NT2/D1 (cell line): ENCODE measurements around the gene TIMD4.
"Not testable (repeated sequence)": the region's sequence is repeated elsewhere in the genome, so short reads cannot be mapped to it uniquely, and the experiment has no call there.

ENCODE experiments used
- DNase-seq: peaks from one replicate; pipeline ENCODE4 v3.0.0-alpha.2; 2011; ENCODE audit warnings: low read depth, low spot score
- H3K27me3 ChIP-seq: 2 replicates; pipeline ENCODE4 v1.6.0; 2011; ENCODE audit warnings: mild to moderate bottlenecking; ENCODE audit not compliant: insufficient read length, insufficient read depth
- H3K36me3 ChIP-seq: 2 replicates; pipeline ENCODE4 v1.6.1; 2011; ENCODE audit warnings: mild to moderate bottlenecking, low read length, mixed read lengths; ENCODE audit not compliant: insufficient read depth, insufficient read length
- H3K4me1 ChIP-seq: 2 replicates; pipeline ENCODE4 v1.5.1; 2011; ENCODE audit not compliant: insufficient read depth, insufficient read length
- H3K4me3 ChIP-seq: 2 replicates; pipeline ENCODE4 v1.5.1; 2011; ENCODE audit warnings: low read depth; ENCODE audit not compliant: insufficient read length
- H3K9ac ChIP-seq: 2 replicates; pipeline ENCODE4 v1.6.0; 2011; ENCODE audit warnings: low read depth; ENCODE audit not compliant: insufficient read length
- H3K9me3 ChIP-seq: 2 replicates; pipeline ENCODE4 v1.5.1; 2011; ENCODE audit warnings: mild to moderate bottlenecking, low read length; ENCODE audit not compliant: insufficient read depth
- SUZ12 ChIP-seq: IDR thresholded peaks from 2 replicates; pipeline ENCODE4 v1.6.1; 2011; ENCODE audit not compliant: insufficient read length, insufficient read depth; ENCODE audit errors: extremely low read depth
- YY1 ChIP-seq: IDR thresholded peaks from 2 replicates; pipeline ENCODE4 v1.6.1; 2011; ENCODE audit not compliant: insufficient read length, insufficient read depth
- ZNF274 ChIP-seq: IDR thresholded peaks from 2 replicates; pipeline ENCODE4 v1.6.1; 2011; ENCODE audit warnings: mild to moderate bottlenecking, low read depth, low read length

Gene TIMD4

DNA sequence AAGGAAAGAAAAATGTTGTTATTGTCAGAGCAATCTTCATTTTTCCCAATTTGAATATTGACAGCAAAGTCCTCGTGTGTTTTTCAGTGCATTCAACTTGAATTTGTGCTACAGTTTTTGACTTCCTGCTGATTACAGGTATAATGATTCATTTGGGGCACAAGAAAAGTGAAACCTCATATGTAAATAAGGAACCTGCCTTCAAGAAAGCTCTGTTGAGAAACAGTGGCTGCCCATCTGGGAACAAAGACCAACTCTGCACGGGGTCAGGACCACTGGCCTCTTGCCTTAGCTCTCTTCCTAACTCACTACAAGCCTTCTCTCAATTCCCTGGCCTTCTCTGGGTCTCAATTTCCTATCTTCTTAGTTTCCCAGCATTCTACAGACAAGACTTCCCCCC is 21.0 kb downstream of the TIMD4 start:
- no peaks in the 10 kb centered on the region for H3K27me3 ChIP-seq
- no peak for DNase-seq
- TF ChIP-seq SUZ12 (no peak), YY1 (no peak), ZNF274 (no peak)
- 0 out of 2 replicates have a peak, but pooled peaks cover 9% of the 10 kb centered on the region for H3K9me3 ChIP-seq
- no peak overlapping the region for H3K4me3 ChIP-seq
- H3K4me1 ChIP-seq, result no peaks in the 10 kb centered on the region
- no peaks in the 10 kb centered on the region for H3K36me3 ChIP-seq
- no peak overlapping the region for H3K9ac ChIP-seq

GRCh38 chr5:156940462-156940861 is 22.6 kb downstream of the TIMD4 start:
- not testable (repeated sequence) for DNase-seq

DNA sequence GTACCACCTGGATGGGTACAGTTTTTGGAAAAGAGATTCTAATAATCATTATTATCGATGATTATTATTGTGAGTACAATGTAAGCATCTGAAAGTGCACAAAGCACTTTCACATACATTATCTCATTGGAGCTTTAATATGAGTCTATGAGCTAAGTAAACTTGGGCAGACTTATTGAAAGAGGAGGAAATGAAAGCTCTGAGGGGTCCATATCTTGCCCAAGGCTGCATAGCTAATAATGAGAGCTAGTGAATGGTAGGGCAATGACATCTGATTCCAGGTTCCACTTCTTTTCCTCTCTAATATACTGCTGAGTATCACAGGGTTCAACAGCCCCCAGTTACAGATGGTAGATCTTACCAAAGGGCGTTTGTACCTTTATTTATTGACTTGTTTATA is 26.1 kb downstream of the TIMD4 start:
- Histone ChIP-seq H3K9me3 (0 out of 2 replicates have a peak, but pooled peaks cover 9% of the 10 kb centered on the region), H3K4me1 (no peaks in the 10 kb centered on the region), H3K27me3 (no peaks in the 10 kb centered on the region), H3K9ac (no peak overlapping the region), H3K36me3 (no peaks in the 10 kb centered on the region), H3K4me3 (no peak overlapping the region)
- no peak for DNase-seq
- TF ChIP-seq SUZ12 (no peak), YY1 (no peak), ZNF274 (no peak)

More at GRCh38 chr5:156940462-156940861, 22.6 kb downstream of the TIMD4 start:
- H3K36me3 ChIP-seq, H3K9ac ChIP-seq, H3K9me3 ChIP-seq, H3K27me3 ChIP-seq, H3K4me3 ChIP-seq, H3K4me1 ChIP-seq: not testable (repeated sequence)

- H3K4me3 ChIP-seq, result no peak overlapping the region
- no peaks in the 10 kb centered on the region for H3K4me1 ChIP-seq
- no peaks in the 10 kb centered on the region for H3K36me3 ChIP-seq
- TF ChIP-seq ZNF274, result no peak
- no peak for TF ChIP-seq SUZ12
- TF ChIP-seq YY1, result no peak
- peaks cover 8% of the 10 kb centered on the region; the same call in 1 of the 2 replicates for H3K9me3 ChIP-seq
- DNase-seq, result no peak
- H3K27me3 ChIP-seq, result no peaks in the 10 kb centered on the region
- no peak overlapping the region for H3K9ac ChIP-seq
These were observed 28.4 kb downstream of the TIMD4 start for GRCh38 chr5:156934450-156935211.

DNA sequence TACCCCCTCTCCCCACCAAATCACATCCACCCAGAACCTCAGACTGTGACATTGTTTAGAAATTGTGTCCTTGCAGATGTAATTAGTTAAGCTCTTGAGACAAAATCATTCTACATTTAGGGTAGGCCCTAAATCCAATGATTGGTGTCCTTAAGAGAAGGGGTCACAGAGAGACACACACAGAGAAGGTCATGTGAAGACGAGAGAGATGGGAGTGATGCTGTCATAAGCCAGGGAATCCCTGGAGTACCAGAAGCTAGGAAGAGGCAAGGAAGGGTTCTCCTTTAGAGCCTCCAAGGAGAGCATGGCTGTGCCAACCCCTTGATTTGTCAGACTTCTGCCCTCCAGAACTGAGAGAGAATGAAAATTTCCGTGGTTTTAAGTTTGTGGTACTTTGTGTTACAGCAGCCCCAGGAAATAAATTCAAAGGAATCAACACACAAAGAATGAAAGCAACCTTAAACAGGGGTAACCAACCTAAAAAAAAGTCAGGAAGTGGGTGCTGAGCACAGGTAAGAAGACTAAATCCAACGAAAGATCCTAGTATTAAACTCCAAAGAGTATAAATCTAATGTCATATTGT is 33.6 kb downstream of the TIMD4 start:
- no peak for DNase-seq
- H3K9ac ChIP-seq, result no peak overlapping the region
- H3K27me3 ChIP-seq, result no peaks in the 10 kb centered on the region
- no peak for TF ChIP-seq YY1
- no peak for TF ChIP-seq ZNF274
- no peak for TF ChIP-seq SUZ12
- H3K4me1 ChIP-seq, result no peaks in the 10 kb centered on the region
- H3K36me3 ChIP-seq, result no peaks in the 10 kb centered on the region
- H3K9me3 ChIP-seq, result no peaks in the 10 kb centered on the region; the same call in 1 of the 2 replicates
- no peak overlapping the region for H3K4me3 ChIP-seq

- Histone ChIP-seq H3K36me3 (no peaks in the 10 kb centered on the region), H3K27me3 (no peaks in the 10 kb centered on the region), H3K9me3 (no peaks in the 10 kb centered on the region; the same call in 1 of the 2 replicates), H3K9ac (no peak overlapping the region), H3K4me1 (no peaks in the 10 kb centered on the region), H3K4me3 (no peak overlapping the region)
- no peak for DNase-seq
- no peak for TF ChIP-seq YY1
- no peak for TF ChIP-seq SUZ12
- no peak for TF ChIP-seq ZNF274
These were observed 35.5 kb downstream of the TIMD4 start for GRCh38 chr5:156927545-156927944.

- not testable (repeated sequence) for H3K27me3 ChIP-seq, H3K9me3 ChIP-seq, H3K4me3 ChIP-seq, H3K4me1 ChIP-seq, H3K36me3 ChIP-seq, H3K9ac ChIP-seq, DNase-seq
These were observed 37.3 kb downstream of the TIMD4 start for GRCh38 chr5:156925767-156926166.
